Femur (tissue), 1 donor: ENCODE results near the gene WNT10A.
A peak's percentile ranks its signal among the peaks of the same experiment; 100 is the strongest.

ENCODE experiments used
- DNase-seq: peaks from one replicate; pipeline ENCODE4 v3.0.0-alpha.2; 2017

The WNT10A gene

DNA sequence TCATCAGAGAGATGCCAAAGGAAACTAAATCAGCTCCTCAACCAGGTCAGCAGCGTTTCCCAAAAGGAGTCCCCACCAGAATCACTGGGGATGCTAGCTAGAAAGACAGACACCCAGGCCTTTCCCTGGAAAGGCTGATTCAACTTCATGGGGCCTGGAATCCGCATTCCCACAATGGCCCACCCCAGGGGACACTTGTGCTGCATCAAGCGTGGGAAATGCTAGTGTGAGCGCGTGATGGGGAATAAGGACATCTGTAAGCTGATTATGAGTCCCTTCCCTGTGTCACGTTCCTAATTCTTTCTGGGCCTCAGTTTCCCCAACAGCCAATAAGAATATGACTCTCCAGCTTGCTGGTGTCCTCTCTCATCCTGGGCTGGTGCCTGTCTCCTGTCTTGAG is 2.2 kb upstream of the WNT10A start:
- no peak for DNase-seq

GRCh38 chr2:218878926-218879761 is 1.5 kb upstream of the WNT10A start:
- DNase-seq, result no peak

GRCh38 chr2:218879776-218880101 is 913 bp upstream of the WNT10A start:
- DNase-seq, result no peak

DNA sequence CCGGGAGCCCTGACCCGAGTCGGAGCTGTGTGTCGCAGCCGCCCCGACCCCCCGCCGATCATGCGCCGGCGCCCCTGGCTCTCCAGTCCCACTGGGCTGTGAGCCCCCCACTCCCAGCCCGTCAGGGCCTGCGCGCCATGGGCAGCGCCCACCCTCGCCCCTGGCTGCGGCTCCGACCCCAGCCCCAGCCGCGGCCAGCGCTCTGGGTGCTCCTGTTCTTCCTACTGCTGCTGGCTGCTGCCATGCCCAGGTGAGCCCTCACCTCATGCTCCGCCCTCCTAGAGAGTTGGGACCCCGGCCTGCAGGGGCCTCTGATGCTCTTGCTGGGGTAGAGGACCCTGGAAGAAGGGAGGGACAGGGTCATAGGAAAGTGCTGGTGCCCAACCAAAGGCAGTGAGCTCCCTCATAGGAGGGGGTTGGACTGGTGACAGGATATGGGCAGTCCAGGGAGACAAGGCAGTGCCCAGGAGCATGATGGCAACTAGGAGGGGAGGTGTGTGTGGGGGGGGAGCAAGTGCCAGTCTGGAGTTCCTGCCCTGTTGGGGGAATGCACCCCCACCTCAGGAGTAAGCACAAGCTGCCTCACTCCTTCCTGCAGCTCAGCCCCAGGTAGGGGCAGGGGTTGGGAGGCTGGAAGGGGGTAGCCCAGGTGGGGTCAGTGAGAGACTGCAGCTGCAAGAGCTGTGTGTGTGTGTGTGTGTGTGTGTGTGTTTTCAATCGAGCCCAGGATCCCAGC is 375 bp downstream of the WNT10A start:
- DNase-seq, result no peak

DNA sequence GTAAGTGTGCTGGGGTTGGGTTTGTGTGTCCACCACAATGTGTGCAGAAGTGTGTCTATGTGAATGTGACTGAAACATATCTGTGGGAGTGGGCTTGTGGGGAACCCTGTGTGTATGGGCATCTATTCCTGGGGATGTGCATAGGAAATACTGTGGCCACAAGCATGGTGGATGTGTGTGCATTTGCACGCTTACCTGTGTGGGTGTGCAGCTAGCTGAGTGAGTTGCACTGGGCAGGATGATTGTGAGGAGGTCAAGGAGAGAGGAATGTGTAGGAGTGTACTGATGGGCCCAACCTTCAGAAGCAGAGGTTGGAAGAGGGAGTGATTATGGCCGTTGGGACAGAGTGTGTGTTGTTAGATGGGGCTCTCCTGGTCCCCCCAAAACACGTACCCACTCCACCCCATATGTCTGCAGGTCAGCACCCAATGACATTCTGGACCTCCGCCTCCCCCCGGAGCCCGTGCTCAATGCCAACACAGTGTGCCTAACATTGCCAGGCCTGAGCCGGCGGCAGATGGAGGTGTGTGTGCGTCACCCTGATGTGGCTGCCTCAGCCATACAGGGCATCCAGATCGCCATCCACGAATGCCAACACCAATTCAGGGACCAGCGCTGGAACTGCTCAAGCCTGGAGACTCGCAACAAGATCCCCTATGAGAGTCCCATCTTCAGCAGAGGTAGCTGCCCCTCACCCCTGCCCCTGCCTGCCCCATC is 1.2 kb downstream of the WNT10A start:
- DNase-seq, result no peak

GRCh38 chr2:218882461-218882816 is 1.8 kb downstream of the WNT10A start:
- DNase-seq, result no peak

- no peak for DNase-seq
Observed at GRCh38 chr2:218882866-218883366, 2.3 kb downstream of the WNT10A start.

GRCh38 chr2:218883491-218884490 is 3.1 kb downstream of the WNT10A start:
- DNase-seq, result no peak

- DNase-seq, result no peak
Observed at GRCh38 chr2:218884519-218884918, 3.9 kb downstream of the WNT10A start.

DNA sequence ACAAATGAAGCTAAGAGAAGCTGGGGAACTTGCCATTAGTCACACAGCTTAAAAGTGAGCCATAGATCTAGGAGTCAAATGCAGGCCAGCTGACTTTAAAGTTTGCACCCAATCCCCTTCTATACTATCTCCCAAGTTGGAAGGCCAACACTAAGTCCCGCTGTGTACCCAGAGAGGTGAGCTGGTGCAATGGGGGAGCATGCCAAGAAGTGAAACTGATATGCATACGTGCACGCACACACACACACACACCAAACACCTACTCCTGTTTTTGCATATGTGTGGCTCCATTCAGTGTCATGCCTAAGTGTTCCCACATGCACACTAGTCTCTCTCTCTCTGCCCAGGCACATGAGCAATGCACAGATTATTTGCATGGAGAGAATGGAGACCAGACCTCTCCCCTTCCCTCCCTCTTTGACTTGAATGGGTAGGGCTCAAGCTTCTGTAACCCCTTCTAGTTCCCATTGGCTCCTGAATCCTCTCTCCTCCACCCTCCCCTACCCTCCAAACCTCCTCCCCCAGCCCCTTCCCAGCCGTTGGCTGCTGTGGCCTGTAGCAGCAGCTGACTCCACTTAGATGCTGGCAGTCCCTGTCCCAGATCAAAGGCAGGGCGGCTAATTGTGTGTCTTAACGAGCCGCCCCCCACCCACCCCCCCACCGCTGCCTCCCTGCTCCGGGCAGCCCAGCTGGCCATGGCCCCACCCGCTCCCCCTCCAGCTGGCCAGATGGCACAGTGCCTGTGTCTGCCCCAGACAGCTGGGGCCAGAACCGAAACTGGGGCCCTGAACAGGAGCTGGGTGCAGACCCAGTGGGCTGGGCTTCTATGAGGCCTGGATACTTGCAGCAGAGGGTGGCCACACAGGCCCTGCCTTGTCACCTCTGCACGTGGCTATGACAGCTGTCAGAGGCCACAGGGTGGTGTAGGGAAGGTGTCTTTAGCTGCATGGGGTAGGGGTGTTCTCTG is 5.6 kb downstream of the WNT10A start:
- DNase-seq, result peak; percentile 60

DNA sequence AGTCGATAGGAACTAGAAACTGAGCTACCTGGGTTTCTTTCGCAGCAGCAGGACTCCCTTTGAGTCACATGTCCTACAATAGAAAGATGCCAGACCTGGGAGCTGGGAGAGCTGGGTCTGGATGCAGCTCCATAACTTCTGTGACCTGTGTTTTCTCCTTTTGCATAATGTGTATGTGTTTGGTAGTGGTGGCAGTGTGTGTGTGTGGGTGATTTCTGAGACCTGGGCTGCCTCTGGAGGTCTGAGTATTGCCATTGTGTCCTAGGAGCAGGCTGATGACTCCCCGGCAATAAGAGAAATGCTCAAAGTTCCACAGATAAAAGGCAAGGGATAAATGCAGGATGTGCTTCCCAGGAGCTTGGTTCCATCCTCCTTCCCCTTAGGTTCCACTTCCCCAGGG is 6.4 kb downstream of the WNT10A start:
- DNase-seq, result no peak

DNA sequence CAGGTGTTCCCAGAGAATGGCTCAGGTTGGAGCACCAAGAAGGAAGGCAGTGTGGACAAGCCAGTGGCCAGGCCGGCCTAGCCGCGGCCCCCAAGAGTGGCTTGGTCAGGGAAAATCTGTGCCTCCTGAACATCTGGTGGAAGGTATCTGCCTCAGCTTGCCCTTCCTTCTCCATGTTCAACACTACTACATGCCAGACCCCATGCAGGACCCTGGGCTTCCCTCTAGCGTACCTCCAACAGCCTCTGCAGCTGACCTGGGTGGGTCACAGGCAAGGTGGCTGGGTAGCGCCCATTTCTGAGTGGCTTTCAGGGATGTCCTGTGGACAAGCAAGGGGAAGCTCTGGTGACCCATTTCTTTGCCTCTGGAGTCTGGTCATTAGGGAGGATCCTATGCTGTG is 7.7 kb downstream of the WNT10A start:
- DNase-seq, result no peak

DNA sequence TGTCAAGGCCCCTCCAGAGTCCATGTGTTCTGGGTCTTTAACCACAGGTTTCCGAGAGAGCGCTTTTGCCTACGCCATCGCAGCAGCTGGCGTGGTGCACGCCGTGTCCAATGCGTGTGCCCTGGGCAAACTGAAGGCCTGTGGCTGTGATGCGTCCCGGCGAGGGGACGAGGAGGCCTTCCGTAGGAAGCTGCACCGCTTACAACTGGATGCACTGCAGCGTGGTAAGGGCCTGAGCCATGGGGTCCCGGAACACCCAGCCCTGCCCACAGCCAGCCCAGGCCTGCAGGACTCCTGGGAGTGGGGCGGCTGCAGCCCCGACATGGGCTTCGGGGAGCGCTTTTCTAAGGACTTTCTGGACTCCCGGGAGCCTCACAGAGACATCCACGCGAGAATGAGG is 9.3 kb downstream of the WNT10A start:
- no peak for DNase-seq

DNA sequence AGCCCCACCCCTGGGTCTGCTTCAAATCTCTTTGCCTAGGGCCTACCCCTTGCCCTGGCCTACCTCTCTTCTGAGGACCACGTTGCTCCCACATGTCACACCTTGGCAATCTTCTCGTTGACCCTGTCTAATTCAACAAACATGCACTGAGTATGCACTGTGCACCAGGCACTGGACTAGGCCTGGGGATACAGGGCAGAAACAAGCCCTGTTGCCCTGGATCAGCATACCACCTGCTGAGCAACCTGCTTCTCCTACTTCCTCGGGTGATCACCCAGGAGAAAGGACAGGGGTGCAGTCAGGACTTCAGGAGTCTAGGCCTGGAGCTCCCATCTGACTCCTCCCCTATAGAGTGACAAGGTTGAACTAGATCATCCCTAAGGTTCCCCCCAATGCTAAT is 9.7 kb downstream of the WNT10A start:
- no peak for DNase-seq

GRCh38 chr2:218891275-218892135 is 10.9 kb downstream of the WNT10A start:
- no peak for DNase-seq

- DNase-seq, result peak; percentile 74
Observed at GRCh38 chr2:218892693-218893348, 12.2 kb downstream of the WNT10A start.

DNA sequence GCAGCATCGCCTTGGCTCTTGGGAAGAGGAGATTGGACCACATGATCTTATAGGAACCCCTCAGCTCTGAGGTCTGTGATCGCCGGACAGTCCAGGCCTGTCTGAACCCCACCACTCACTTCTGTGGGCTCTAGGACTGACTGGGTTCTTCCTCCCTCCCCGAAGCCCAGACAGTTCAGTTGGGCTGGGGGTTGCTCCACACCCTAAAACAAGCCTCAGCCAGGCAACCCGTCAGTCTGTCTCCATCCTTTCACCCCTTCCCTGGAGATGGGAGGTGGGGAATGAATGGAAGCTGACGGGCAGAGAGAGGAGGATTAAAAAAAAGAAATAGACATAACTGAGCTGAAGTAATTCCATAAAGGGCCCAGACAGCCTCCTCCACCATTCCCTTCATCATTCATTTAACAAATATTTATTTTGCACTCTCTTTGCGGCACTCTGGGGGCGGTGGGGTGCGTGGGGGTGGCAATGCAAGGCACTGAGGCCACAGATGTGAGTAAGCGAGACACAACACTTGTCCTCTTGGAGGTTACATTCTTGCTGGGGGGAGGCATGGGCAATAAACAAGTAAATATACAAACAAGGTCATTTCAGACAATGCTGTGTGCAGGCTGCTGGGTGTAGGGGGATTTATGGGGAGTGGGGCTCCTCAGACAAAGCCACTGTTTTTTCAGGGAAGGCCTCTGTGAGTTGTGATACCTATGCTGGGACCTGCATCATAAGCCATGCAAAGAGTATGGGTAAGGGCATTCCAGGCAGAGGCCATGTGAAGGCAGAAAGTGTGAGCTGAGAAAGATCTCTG is 12.9 kb downstream of the WNT10A start:
- DNase-seq, result no peak

GRCh38 chr2:218894151-218894879 is 13.7 kb downstream of the WNT10A start:
- no peak for DNase-seq
